ENCODE results near the gene PHACTR1. TPM values are rescaled to one million over a fixed set of nuclear protein-coding genes. Genes with fewer than 3 reads are reported as not detected.
"Not testable (repeated sequence)": the region's sequence is repeated elsewhere in the genome, so short reads cannot be mapped to it uniquely, and the experiment has no call there.

PHACTR1 gene
- total RNA-seq, 1 donor from 2014 or later, result 22.8 TPM

- DNase-seq (ENCODE audit: extremely low read depth, low read depth, low spot score), result no peak
Observed at GRCh38 chr6:12941422-12941821, 224.9 kb downstream of the PHACTR1 start.

DNA sequence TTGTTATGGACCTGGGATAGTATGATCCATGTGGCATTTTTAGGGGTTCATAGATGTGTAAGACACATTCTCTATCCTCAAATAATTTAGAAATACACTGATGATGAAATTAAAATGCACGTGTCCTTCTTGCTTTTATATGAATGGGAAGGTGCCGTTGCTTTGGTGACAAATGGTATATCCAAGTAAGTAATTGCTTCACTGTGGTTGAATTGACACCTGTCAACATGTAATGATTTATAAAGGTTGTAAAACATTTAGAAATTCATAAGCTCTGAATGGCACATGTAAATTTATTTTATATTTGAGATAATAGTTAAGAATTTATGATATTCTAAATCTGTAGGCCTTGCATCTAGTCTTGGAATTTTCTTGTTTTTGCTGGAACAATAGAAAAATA is 227.0 kb downstream of the PHACTR1 start:
- no peak for DNase-seq (ENCODE audit: extremely low read depth, low read depth, low spot score)

- no peak for DNase-seq (ENCODE audit: extremely low read depth, low read depth, low spot score)
Observed at GRCh38 chr6:12944001-12944400, 227.4 kb downstream of the PHACTR1 start.

DNA sequence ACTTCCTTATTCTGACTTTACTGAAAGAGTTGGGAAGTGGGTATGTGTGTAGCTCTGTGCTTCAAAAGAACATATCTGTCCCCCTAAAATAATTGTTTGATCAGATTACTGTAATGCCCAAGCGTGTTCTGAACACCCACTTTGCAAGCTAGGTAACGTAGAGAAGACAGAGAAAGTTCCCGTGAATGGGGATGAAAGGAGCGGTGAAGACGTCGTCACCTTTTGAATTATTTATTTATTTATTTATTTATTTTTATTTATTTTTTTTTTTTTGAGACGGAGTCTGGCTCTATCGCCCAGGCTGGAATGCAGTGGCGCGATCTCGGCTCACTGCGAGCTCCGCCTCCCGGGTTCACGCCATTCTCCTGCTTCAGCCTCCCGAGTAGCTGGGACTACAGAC is 228.0 kb downstream of the PHACTR1 start:
- DNase-seq (ENCODE audit: extremely low read depth, low read depth, low spot score), result not testable (repeated sequence)

DNA sequence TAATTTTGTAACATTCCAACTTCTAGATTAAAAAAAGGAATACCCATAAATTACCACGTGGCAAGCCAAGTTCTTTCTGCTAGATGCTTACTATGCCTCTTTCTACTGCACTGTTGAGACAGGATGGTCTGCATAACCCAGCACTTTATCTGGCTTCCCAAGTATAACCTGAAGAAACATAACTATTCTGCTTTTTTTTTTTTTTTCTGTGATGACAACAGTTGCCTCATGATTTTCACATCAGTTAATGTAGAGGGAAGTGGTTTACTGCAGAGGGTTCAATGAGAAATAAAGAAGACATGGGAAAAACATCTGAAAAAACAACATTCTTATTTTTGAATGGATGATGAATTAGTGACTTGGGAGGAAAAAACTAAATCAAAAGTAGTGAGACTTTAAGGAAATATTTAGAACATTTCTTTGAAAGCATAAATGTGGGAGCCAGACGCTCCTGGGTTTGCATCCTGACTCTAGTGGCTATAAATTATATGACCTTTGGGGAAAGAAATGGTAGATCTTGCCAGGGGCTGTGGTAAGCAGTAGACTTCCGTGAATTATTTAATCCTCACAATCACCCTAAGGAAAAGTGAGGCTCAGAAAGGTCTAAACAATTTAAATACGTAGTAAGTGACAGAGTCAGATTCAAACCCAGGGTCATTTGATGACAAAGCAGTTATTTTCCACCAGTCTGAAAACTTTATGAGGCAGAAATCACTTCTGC is 230.7 kb downstream of the PHACTR1 start:
- DNase-seq (ENCODE audit: extremely low read depth, low read depth, low spot score), result peak; percentile 22

GRCh38 chr6:12947967-12948366 is 231.4 kb downstream of the PHACTR1 start:
- DNase-seq (ENCODE audit: extremely low read depth, low read depth, low spot score), result no peak

DNA sequence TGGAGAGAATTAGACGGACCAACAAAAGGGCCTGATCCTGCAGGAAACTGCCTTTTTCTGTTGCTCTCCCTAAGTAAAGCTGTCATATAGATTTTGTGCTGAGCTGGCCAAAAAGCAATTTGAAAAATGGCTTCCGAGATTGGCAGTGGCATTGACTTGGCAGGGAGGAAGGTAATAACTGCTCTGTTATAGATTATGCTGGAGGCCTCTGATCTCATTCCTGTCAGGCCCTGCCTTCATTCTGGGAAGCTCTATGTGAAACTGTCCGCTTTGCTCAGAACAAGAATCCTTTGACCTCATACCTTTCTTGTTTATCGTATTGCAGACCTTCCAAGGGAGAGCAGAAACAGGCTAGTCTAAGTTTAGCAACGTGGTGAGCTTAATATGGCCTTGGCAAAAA is 234.4 kb downstream of the PHACTR1 start:
- DNase-seq (ENCODE audit: extremely low read depth, low read depth, low spot score), result no peak

DNA sequence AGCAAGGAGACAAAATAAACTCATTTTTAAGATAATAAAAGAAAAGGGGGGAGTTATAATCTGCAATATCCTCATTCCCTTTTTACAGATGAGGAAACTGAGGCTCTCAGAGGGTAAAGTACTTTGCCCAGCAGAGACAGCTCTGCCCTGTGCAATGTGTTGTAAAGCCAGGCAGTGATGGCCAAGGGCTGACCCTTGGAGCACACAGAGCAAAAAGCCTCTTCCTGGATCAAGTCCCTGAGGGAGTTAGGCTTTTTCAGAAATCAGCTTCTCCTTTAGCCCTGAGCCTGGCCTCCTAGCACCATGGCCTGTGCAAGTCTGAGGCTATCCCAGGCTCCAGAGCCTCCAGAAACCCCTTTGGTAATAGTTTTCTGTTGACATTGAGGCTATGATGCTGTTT is 234.8 kb downstream of the PHACTR1 start:
- DNase-seq (ENCODE audit: extremely low read depth, low read depth, low spot score), result no peak

- DNase-seq (ENCODE audit: extremely low read depth, low read depth, low spot score), result no peak
Observed at GRCh38 chr6:12952318-12952717, 235.8 kb downstream of the PHACTR1 start.

DNA sequence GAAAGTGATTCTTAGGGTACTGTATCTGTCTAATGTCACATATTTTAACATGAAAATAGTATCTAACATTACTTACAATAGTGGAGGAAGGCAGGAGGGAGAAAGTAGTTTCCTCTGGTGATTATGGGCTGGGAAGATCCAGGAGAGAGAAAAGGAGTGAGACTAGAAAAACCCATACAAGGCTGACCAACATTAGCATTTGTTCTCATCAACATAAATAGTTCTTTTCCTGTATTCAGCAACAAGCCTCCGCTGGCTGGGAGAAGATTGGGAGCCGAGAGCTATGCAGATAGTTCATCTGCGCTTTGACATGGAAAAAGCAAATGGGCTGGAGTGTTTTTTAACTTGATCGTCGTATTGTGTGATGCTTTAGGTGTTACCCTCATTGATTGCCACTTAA is 239.4 kb downstream of the PHACTR1 start:
- DNase-seq (ENCODE audit: extremely low read depth, low read depth, low spot score), result no peak

GRCh38 chr6:12956991-12957320 is 240.4 kb downstream of the PHACTR1 start:
- DNase-seq (ENCODE audit: extremely low read depth, low read depth, low spot score), result no peak

DNA sequence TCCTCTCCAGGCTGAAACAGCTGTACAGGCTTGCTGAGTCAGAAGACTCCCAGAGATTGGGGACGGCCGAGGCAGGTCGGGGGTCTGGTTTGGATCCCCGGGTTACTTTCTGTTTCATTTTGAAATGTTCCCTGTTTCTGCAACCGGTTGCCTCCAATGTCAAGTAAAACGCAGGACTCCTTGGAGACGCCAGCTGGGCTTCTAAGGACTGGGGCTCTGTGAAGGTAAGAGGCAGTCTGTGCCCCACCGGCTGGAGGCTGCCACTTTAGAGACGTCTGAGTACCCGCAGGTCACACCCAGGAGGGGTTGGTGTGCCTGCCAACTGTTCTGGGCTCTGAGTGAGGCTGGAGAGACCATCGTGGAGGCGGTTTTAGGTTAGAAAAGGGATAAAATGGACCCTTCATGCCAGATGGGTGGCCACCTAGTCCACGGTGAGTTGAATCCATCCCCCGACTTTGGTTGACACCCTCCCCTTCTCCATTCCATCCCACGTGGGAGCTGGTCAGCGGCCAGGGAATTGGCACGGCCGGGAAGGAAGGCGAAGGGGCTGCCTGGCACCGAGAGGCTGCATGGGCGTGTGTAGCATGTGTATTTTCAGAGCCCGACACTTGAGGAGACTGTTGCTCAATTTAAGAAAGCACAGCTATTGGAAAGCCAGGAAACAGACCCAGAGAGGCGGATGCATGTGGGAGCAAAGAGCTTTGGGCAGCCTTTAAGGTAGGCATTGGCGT is 240.9 kb downstream of the PHACTR1 start:
- DNase-seq (ENCODE audit: extremely low read depth, low read depth, low spot score), result peak; percentile 36

- no peak for DNase-seq (ENCODE audit: extremely low read depth, low read depth, low spot score)
Observed at GRCh38 chr6:12958052-12958706, 241.6 kb downstream of the PHACTR1 start.

DNA sequence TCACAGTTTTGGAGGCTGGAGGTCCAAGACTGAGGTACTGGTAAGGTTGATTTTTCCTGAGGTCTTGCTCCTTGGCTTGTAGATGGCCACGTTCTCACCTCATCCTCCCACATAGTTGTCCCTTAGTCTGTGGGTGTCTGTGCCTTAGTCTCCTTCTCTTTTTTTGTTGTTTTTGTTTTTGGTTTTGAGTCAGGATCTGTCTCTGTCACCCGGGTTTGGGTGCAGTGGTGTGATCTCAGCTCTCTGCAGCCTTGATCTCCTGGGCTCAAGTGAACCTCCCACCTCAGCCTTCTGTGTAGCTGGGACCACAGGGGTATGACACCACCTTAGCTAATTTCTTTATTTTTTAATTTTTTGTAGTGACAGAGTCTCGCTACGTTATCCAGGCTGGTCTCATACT is 245.2 kb downstream of the PHACTR1 start:
- no peak for DNase-seq (ENCODE audit: extremely low read depth, low read depth, low spot score)

GRCh38 chr6:12962529-12962928 is 246.0 kb downstream of the PHACTR1 start:
- no peak for DNase-seq (ENCODE audit: extremely low read depth, low read depth, low spot score)

DNA sequence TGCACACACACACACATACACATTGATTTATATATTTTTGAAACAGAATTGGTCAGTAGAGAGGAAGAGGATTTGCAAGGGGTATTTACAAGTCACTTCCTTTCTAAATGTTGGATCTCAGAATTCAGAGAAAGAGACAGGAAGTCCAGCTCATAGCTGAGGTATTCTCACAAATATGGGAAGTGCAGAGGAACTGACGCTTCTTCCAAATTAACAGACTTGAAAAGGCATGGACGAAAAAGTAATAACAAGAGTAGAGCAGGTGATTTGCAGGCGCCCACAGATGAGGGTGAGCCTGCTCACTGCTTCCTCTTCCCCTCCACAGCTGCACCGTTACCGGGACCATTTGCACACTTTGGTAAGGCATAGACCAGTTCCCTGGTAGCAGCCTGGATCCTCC is 246.4 kb downstream of the PHACTR1 start:
- DNase-seq (ENCODE audit: extremely low read depth, low read depth, low spot score), result peak; percentile 82

DNA sequence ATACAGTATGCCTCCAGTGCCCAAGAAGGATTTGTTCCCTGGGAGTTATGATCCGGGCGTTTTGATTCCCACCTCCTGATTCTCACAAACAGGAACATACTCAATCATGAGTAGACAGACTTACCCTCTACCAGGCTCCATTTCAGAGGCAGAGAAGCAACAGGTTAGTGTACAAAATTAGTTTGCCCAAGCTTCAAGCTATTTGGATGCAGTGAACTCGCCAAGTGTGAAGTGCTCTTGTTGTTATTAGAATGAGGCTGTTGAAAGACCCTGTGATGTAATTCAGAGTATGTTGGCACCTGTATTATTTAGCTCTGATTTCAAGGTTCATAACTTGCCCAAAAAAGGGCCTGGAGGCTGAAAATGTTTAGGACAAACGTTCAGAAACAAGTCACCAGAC is 247.0 kb downstream of the PHACTR1 start:
- no peak for DNase-seq (ENCODE audit: extremely low read depth, low read depth, low spot score)

DNA sequence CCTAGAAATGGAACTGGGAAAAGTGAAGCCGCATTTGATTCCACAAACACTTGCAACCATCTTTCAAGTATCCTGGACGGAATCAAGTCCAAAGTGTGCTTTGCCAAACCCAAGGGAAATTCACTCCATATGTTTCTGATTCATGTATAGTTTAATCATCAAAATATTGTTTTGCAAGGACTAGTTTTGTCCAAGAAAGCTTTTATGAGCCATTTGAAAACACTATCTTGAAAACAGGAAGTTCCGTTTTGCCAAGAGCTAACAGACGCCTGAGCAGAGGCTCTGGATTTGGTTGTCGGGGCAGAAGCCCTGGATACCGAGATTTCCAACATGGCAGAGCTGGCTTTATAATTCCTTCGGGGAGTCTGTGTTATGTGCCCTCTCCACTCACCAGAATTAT is 251.1 kb downstream of the PHACTR1 start:
- no peak for DNase-seq (ENCODE audit: extremely low read depth, low read depth, low spot score)

GRCh38 chr6:12968290-12968689 is 251.7 kb downstream of the PHACTR1 start:
- no peak for DNase-seq (ENCODE audit: extremely low read depth, low read depth, low spot score)

DNA sequence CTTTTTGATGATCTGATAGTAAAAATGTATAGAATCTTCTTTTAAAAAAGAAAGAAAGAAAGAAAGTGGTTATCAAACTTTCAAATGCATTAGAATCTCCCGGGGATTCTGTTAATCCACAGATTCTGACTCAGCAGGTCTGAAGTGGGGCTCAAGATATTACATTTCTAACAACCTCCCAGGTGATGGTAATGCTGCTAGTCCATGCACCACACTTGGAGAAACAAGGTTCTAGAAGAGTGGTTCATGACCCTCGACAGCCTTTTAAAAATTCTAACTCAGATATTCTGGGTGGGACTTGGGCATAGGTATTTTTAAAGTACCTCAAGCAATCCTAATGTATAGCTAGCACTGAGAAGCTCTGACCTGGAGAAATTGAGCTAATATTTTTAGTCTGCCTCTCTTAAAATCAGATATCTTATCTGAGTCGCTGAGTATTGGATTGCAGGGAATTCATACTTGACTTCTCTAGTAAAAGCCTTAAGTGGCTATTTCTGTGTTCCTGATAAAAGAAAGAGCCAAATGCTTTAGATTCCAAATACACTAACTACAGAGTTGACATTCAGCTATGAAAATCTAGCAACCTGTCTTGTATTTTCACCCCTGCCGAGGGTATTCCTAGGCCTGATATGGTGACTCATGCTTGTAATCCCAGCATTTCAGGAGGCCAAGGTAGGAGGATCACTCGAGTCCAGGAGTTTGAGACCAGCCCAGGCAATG is 252.4 kb downstream of the PHACTR1 start:
- no peak for DNase-seq (ENCODE audit: extremely low read depth, low read depth, low spot score)

DNA sequence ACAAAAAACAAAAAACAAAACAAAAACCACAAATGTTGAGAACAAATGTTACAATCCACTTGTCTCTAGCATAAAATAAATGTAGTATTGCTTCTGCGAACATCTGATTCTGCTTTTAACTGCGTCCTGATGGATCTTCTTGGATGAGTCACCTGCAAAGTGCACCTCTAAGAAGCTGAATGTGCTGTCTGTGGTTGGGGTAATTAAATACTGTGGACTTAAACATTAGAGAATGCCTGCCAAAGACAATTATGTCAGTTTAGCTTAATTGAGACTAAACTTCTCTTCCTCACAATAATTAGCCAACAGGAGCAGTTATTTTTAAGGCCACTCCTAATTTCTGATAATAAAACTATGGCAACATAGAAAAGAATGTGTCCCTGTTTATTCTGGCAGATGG is 253.4 kb downstream of the PHACTR1 start:
- DNase-seq (ENCODE audit: extremely low read depth, low read depth, low spot score), result no peak
